SW 1271 (cell line): Measurements from ENCODE around the gene GASK1A.

Source experiments
- DNase-seq, 2 experiments: peaks; one replicate each; lab custom pipeline; 2025; lab: John Stamatoyannopoulos, UW

GASK1A gene

DNA sequence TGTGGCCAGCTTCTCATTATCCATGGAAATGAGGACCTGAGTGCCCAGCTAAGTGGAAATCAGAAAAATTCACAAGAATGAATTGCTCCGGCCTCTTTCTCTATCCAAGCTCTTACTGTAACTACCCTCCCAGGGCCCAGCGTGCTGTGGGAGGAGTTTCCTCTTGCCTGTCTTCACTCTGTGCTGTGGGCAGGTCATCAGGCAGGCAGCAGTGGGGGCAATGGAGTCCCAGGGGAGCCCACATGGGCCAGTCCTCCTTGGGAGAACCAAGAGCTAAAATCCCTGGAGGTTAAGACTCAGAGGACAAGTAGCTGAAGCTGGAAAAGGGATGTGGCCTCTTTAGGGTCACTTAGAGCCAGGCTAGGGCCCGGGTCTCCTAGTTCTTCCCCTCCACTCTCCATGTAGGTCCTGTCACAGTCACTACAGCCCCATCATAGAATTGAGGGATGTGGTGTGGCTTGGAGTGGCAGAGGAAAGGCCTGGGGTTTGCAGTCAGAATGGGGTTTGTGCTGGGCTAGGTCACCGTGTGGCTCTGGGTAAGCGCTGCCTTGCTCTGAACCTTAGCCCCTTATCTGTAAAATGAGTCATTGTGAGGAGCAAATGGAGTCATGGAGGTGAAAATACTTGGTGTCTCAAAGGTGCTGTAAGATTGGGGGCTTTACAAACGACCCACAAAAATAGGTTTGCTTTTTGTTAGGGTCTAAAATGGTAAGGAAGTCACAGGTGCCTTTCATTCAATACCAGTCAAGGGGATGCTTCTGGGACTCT, 3.7 kb downstream of the GASK1A start:
- no peak for DNase-seq

DNA sequence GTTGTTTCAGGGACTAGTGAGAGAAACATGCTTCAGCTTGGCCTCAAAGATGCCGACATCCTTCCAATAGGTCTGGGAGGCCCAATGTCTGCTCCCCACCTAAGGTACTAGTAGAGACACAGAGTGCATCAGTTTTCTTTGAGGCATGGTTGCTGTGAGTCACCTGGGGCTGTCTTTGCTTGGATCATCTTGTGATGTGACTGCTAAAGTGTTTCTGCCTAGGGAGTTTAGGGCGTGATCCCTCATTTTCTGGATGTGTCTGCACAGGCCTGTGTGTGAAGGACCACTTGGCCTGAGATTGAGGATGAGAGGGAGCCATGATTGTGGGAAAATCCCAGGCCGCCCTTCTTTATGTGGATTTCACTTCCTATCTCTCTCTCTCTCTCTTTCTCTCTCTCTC, 4.8 kb downstream of the GASK1A start:
- no peak for DNase-seq

- DNase-seq: no peak
Observed at GRCh38 chr3:42984701-42985100, 5.6 kb downstream of the GASK1A start.

DNA sequence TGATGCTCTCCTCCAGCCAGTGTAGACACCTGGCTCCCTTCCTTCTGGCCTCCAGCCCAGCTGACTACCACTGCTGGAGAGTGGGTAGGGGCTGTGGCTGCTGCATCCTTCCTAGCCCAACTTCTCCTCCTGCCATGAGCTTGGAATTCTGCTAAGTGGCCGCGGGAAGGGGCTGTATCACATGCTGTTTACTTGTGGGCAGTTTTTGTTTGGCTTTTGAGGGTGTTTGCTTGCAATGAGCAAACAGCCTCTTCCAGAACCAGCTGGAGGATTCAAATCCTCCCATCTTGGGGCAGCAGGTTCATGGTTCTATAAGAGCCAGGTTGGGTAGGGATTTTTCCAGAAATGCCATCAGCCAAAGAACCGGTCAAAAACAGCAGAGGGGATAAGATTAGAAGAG, 9.0 kb downstream of the GASK1A start:
- no peak for DNase-seq

- DNase-seq: no peak
Observed at GRCh38 chr3:42988566-42988965, 9.5 kb downstream of the GASK1A start.

GRCh38 chr3:42991341-42992315, 12.5 kb downstream of the GASK1A start:
- DNase-seq: no peak

DNA sequence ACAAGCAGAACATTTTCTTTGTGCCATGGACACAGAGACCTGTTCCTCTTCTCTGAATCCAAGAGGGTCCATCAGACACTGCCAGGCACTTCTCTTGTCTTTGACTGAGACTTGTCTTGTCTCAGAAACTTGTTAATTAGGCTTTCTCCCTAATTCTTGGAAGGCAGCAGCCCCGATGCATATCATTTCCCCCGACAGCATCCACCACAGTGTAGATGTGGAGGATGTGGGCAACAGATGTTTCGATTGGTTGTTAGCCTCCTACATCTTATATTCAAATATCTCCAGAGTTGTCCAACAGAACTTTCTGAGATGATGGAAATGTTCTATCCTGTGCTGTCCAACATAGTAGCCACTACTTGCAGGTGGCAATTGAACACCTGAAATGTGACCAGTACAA, 15.5 kb downstream of the GASK1A start:
- DNase-seq: no peak

GRCh38 chr3:42996021-42996420, 16.9 kb downstream of the GASK1A start:
- DNase-seq: no peak

- no peak for DNase-seq
Observed at GRCh38 chr3:42996633-42997075, 17.5 kb downstream of the GASK1A start.

DNA sequence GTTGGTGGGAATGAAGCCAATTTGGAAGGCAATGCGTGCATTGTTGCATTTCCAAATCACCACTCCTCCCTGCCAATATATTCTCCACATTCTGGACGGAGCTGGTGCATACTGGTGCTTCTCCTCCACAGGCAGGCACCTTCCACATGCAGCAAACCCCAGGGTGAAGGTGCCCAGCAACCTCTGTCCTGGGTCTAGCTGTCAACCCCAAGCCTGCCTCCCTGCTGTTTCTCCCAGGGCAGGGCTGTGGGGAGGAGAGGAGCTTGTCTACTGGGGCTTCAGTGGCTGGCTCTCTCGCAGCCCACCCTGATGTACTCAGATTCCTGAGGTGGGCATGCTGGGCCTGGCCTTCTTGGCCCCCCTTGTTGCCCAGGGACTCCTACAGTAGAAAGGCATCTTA, 20.1 kb downstream of the GASK1A start:
- DNase-seq: no peak

DNA sequence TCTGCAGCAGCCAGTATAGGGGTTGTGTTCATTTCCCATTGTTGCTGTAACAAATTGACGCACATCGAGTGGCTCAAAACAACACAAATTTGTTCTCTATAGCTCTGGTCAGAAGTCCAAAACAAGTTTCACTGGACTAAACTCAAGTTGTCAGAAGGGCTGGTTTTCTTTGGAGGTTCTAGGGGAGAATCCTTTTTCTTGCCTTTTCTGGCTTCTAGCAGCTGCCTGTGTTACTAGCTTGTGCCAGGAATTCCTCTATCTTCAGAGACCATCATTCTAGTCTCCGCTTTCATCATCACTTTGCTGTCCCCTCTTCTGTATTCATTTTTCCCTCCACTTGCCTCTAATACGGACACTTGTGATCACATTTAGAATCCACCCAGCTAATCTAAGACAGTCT, 20.5 kb downstream of the GASK1A start:
- DNase-seq: no peak

DNA sequence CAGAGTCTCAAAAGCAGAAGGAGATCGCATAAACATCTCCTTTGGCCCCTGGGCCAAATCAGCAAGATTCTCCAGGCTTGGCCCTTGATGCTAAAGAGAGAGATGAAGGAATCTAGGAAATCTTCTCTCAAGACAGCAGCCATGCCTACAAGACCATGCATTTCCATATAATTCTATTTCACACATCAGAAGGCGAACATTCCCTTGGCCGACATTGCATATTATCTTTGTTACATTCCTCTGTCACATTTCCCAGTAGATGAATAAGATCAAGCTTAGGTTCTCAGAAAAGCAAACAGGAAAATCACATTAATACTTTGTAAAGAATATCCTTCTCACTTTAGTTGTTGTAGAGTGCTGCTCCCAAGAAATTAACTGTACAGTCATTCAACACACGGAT, 21.3 kb downstream of the GASK1A start:
- DNase-seq: no peak

DNA sequence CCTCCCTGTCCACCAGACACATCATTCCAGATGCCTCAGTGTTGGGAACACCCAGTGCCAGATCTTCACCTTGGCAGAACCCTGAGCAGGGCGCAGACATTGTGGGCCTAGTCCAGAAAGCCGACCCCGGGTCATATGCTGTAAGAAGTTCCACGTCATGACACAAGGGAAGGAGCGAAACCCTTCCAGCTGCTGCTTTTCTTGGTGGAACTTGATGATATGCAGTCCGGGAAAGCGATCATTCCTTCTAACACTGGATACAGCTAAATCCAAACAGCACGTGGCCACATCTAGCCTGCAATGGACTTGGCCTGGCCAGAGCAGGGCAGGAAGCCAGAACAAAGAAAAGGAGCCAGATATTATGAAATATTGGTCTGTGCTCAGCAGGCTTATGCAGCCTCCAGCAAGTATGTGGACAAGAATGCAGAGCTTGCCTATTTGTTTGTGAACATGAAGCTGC, 22.0 kb downstream of the GASK1A start:
- DNase-seq: no peak

- DNase-seq: no peak
Observed at GRCh38 chr3:43001556-43002121, 22.5 kb downstream of the GASK1A start.

GRCh38 chr3:43004282-43004681, 25.2 kb downstream of the GASK1A start:
- DNase-seq: no peak

DNA sequence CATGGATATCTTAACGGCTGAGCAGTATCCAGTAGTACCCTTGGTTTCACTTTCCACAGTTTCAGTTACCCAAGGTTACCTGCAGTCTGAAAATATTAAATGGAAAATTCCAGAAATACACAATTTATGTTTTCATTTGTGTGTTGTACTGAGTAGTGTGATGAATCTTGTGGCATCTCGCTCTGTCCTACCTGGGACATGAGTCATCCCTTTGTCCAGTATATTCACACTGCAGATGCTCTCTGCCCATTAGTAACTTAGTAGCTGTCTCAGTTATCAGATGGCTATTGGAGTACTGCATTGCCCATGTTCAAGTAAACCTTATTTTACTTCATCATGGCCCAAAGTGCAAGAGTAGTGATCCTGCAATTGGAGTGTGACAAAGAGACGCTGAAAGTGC, 26.1 kb downstream of the GASK1A start:
- no peak for DNase-seq

- DNase-seq: no peak
Observed at GRCh38 chr3:43005981-43006380, 26.9 kb downstream of the GASK1A start.

DNA sequence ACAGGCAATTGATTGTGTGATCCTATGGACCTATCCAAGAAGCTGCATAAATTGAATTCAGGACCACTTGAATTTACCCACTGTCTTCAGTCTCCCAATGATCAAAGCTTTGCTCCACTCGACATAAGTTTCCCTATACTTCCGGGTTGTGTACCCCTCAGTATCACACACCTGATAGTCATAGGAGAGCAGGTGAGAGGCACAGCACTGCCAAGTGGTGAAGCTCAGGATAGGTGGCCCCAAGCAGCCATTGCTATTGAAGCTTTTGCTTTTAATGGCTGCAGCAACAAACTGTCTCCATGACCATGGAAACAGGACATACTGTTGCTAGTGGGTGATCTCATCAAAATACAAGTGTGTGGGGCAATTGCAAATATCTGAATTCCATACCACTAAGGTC, 27.7 kb downstream of the GASK1A start:
- no peak for DNase-seq

GRCh38 chr3:43009547-43009946, 30.4 kb downstream of the GASK1A start:
- no peak for DNase-seq

DNA sequence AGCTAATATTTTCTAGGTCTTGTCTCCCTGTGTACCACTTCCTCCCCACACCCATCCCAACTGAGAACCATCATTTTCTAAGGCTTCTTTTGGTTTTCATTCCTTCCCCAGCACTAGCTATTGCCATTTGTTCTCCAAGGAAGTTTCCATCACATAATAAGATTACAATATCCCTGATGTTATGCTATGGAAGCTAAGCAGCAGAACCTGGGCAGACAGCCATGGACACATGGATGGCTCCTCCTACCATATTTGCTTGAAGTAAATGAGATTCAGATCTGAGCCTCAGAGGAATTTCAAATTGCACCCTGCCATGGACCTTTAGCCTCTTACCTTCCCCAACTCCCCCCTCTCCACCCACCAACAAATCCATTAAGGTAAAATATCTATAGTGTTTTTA, 31.5 kb downstream of the GASK1A start:
- DNase-seq: no peak

DNA sequence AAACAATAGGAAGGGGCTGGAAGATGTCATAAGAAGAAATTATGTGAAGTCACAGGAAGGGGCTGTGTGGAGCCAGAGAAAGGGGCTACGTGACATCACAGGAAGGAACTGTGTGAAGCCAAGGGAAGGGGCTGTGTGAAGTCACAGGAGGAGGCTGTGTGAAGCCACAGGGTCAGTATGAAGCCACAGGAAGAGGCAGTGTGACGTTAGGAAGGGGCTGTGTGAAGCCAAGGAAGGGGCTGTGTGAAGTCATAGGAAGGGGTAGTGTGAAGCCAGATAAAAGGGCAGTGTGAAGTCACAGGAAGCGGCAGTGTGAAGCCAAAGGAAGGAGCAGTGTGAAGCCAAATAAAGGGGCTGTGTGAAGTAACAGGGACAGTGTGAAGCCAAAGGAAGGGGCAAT, 32.5 kb downstream of the GASK1A start:
- DNase-seq: no peak

GRCh38 chr3:43012174-43012573, 33.1 kb downstream of the GASK1A start:
- no peak for DNase-seq

DNA sequence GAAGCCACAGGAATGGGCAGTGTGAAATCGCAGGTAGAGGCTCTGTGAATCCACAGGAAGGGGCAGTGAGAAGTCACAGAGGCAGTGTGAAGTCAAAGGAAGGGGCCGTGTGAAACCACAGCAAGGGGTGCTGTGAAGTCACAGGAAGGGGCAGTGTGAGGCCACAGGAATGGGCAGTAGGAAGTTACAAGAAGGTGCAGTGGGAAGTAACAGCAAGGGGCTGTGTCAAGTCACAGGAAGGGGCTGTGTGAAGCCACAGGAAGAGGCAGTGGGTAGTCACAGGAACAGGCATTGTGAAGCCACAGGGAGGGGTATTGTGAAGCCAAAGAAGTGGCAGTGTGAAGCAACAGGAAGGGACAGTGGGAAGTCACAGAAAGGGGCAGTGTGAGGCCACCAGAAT, 34.1 kb downstream of the GASK1A start:
- DNase-seq: no peak
